SH-SY5Y (cell line): Measurements from ENCODE around the gene OR4K1.

Source experiments
- GATA2 ChIP-seq: IDR thresholded peaks from 2 replicates; pipeline ENCODE4 v1.6.1; 2011; ENCODE audit warnings: mild to moderate bottlenecking, low read depth, low read length
- GATA3 ChIP-seq: IDR thresholded peaks from 2 replicates; pipeline ENCODE4 v1.6.1; 2011; ENCODE audit warnings: low read depth, mild to moderate bottlenecking, low read length, moderate library complexity

GRCh38 chr14:19917955-19918518 is 12.7 kb upstream of the OR4K1 start:
- TF ChIP-seq GATA2 (no peak), GATA3 (no peak)
